IPS DF 4.7 (cell line): ENCODE results near the gene TECPR1.
"Not testable (repeated sequence)": the region's sequence is repeated elsewhere in the genome, so short reads cannot be mapped to it uniquely, and the experiment has no call there.

ENCODE experiments used
- DNase-seq: peaks from one replicate; pipeline ENCODE4 v3.0.0-alpha.2; 2013; ENCODE audit warnings: low spot score; ENCODE audit errors: extremely low read depth

Gene TECPR1

DNA sequence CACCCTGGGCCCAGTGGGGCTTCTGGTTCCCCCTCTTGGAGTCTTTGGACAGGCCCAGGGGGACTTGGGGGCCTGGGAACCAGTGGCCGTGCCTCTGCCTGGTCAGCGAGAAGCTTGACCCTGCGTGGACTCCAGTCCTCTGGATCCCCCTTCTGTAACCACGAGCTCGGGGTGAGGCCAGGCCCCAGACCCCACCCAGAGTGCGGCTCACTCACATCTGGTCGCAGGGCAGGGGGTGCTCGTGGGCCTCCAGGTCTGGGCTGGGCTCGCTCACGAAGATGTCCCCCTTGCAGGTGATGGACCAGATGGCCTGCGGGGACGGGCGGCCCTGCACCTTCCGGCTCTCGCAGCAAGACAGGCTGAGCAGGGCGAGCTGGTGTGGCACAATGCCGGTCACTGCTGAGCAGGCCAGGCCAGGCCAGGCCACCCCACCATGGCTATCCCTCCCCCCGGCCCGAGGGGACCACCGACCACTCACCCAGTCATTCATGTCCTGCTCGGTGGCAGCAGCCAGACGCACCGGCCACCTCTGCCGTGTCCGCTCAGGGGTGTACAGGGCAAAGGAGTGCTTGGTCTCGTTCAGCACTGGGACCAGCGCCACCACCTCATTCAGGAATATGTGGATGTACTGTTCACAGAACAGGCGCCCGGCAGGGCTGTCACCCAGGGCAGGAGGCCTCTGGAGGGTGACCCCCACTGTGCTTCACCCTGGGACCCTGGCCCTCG, 21.1 kb downstream of the TECPR1 start:
- no peak for DNase-seq

GRCh38 chr7:98229991-98230745, 21.9 kb downstream of the TECPR1 start:
- DNase-seq = no peak

- no peak for DNase-seq
These were observed 22.6 kb downstream of the TECPR1 start for GRCh38 chr7:98229441-98229840.

DNA sequence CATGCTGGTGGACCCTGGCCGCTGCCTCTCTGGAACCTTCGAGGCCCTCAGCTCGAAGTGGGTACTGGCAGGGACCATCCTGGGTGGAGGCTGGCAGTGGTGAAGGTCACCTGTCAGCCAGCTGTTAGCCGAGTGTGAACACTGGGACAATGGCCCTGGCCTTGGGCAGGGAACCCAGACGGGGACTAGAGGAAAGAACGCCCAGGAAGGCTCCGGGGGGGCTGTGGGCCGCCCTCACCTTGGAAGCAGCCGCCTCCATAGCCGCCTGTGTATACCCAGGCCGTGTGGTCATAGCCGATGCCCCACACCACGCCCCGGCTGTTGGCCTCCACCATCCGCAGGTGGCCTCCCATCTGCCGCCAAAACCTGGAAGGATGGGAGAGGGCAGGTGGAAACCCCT, 23.2 kb downstream of the TECPR1 start:
- DNase-seq = no peak

- no peak for DNase-seq
These were observed 24.1 kb downstream of the TECPR1 start for GRCh38 chr7:98227939-98228338.

DNA sequence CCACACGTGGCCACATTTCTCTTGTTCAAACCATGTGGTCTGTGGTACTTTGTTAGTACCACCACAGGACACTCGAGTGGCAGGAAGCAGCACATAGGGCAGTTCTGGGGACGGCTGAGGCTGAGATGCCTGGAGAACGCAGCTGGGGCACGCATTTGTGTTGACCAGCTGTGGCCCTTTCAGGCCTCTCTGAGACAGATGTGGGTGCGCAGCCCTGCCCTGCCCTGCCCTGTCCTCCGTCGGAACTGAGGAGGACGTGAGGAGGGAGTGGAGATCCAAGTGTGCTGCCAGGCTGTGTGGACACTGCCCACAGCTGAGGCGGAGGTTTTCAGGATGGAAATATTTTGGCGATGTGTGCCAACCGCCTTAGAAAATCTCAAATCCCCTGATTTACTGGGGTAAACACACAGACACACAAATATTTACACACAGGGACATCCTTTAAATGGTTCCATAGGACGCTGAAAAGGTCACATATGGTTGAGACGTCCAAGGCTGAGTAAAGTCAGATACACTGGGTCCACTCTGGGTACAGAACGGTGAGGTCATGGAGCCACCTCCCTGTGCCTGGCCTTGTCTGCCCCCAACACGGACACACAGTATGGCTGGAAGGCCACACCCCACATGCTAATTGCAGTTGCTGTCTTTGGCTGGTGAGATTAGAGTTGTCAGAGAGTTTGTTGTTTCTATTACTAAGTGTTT, 26.0 kb downstream of the TECPR1 start:
- DNase-seq = no peak

- DNase-seq = no peak
These were observed 27.3 kb downstream of the TECPR1 start for GRCh38 chr7:98224701-98225181.

GRCh38 chr7:98223898-98224700, 27.9 kb downstream of the TECPR1 start:
- DNase-seq = no peak

GRCh38 chr7:98223351-98223897, 28.6 kb downstream of the TECPR1 start:
- no peak for DNase-seq

GRCh38 chr7:98222533-98223195, 29.4 kb downstream of the TECPR1 start:
- DNase-seq = no peak

DNA sequence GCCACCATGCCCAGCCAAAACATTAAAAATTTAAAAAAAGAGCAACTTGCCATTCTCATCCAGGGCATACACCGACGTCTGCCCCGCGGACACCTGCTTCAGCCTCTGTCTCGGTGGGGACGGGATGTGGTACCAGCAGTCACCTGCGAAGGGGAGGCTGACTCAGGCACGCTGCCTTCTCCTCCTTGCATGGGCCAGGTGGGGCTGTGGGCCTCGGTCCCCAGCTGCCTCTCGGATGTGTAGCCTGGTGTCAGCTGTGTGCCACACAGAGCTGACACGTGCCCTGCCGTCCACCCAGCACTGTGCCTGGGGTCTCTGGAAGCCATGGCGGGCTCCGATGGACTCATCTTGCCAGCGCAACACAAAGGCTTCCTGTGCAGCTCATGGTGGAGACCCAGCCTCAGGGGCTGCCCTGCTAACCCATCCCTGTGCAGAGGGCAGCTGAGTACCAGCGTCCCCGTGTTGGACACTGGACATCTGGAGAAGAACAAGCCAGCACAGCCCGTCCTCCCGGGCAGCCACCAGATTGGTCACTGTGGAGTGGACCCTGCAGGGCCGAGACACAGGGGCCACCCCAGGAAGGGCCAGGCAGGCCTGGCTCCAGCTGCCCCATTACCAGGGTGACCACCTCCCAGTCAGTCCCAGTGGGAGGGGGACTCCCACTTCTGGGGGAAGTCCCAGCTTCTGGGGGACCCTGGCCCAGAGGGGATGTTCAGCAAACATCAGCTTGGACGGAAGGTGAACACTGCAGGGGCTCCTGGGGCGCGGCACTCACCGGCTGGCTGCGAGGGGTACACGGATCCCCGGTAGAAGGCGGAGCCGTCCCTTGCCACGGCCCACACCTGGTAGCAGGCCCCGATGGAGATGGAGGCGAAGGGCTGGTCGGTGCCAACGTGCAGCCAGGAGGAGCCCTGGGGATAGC, 30.2 kb downstream of the TECPR1 start:
- no peak for DNase-seq

- not testable (repeated sequence) for DNase-seq
These were observed 32.6 kb downstream of the TECPR1 start for GRCh38 chr7:98219382-98219781.

DNA sequence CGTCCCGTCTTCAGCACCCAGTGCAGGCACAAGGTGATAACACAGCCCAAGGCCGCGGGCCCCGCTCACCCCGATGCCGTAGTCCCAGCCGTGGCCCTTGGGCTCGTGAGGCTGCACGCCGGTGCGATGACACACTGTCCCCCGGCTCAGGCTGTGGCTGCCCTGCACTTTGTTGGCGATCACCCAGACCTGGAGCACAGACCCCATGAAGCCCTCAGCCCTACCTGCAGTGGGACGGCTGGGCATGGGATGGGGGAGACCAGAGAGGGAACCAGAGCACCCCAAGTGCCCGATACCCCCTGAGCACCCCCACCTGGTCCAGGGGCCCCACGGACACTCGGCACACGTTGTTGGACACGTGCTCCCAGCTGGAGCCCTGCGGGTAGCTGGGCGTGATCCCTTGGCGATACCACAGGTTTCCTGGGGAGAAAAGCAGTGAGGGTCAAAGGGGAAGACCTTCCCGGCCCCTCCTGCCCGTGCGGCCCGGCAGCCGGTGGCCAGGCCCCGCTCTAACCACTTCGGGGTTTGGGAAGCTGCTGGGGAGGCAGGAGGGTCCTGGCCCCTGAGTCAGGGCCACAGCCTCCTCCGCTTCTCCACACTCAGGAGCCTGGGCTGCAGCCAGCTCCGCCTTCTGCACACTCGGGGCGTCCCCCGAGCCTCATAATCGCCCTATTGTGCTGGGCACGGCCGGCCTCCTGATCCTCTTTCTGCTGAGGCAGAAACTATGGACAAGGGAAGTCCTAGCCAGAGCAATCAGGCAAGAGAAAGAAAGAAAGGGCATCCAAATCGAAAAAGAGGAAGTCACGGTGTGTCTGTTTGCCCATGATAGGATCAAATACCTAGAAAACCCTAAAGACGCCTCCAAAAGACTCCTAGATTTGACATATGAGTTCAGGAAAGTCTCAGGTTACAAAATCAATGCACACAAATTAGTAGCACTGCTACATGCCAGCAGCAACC, 34.1 kb downstream of the TECPR1 start:
- DNase-seq = no peak

- no peak for DNase-seq
These were observed 35.0 kb downstream of the TECPR1 start for GRCh38 chr7:98216941-98217622.

DNA sequence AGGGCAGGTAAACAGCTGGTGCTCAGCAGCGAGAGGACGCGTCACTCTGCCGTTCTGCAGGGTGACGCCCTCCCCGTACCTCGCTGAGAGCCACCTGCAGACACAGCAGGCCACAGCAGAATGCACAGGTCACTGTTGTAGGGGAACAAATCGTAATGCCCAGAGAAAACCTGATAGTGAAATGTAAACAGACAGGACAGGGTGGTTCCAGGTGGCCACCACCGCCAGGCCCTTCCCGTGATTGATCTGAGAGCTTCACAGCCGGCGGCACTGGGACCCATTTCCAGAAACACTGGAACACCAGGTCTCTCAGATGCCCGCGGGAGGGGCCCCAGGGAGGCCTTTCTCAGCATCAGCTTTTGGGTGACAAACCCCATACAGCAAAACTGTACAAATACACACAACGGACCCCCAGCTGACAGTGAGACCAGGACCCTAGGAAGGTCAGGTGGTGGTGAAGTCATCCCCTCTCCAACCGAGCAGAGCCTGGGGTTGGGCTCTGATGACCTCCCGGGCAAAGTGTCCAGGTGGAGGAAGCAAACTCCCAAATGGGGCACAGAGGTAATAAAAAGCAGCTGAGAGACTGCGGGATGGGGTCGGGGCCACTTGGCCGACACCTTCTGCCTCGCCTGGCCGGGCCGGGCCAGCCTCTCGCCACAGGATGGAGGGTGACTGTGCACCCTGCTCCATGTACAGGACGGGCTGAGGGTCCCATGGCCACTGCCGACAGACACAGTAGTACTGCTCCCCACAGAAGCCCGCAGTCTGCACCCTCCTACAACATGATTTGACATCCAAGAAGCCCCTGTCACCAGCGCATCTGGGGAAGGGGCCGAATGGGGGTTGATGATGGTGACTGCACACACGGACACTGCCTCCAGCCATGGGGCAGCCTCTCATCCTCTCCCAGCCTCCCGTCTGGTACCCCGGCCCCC, 36.2 kb downstream of the TECPR1 start:
- no peak for DNase-seq

- no peak for DNase-seq
These were observed 37.2 kb downstream of the TECPR1 start for GRCh38 chr7:98214811-98215321.
